Neuronal stem cell (in vitro differentiated cells): ENCODE data around the gene RGSL1.
"Not testable (repeated sequence)": the region's sequence is repeated elsewhere in the genome, so short reads cannot be mapped to it uniquely, and the experiment has no call there.

Source experiments
- DNase-seq: peaks from one replicate; pipeline ENCODE4 v3.0.0-alpha.2; 2013; ENCODE audit warnings: low spot score
- H2AFZ ChIP-seq: one replicate; pipeline ENCODE4 v1.6.1; 2013; ENCODE audit warnings: mild to moderate bottlenecking, low read length, inconsistent platforms
- H2AK5ac ChIP-seq: 2 replicates; pipeline ENCODE4 v1.6.1; 2013; ENCODE audit warnings: low read depth, mild to moderate bottlenecking, inconsistent platforms, low read length, moderate library complexity, mixed read lengths
- H2BK120ac ChIP-seq: 2 replicates; pipeline ENCODE4 v1.6.1; 2013; ENCODE audit warnings: low read depth, mild to moderate bottlenecking, inconsistent platforms, low read length, moderate library complexity, mixed read lengths
- H2BK12ac ChIP-seq: one replicate; pipeline ENCODE4 v1.6.1; 2013; ENCODE audit warnings: low read length, inconsistent platforms
- H2BK15ac ChIP-seq: 2 replicates; pipeline ENCODE4 v1.6.1; 2013; ENCODE audit warnings: mild to moderate bottlenecking, low read length, inconsistent platforms, mixed read lengths
- H2BK5ac ChIP-seq: one replicate; pipeline ENCODE4 v1.6.1; 2013; ENCODE audit warnings: inconsistent platforms, mild to moderate bottlenecking, low read length, moderate library complexity
- H3K14ac ChIP-seq: one replicate; pipeline ENCODE4 v1.6.1; 2013; ENCODE audit warnings: low read length, inconsistent platforms
- H3K18ac ChIP-seq: 2 replicates; pipeline ENCODE4 v1.6.1; 2013; ENCODE audit warnings: low read length, inconsistent platforms
- H3K23ac ChIP-seq: 2 replicates; pipeline ENCODE4 v1.6.1; 2013; ENCODE audit warnings: low read depth, mild to moderate bottlenecking, mixed read lengths, low read length, inconsistent platforms; ENCODE audit not compliant: poor library complexity
- H3K27ac ChIP-seq: replicated peaks from 3 replicates; pipeline ENCODE4 v1.5.1; 2013; ENCODE audit warnings: low read length, inconsistent platforms
- H3K27me3 ChIP-seq, 3 experiments: 2 replicates each; pipeline ENCODE4 v1.6.1; 2013; ENCODE audit warnings: low read length in 3 of 3, mild to moderate bottlenecking in 2 of 3, inconsistent platforms in 1 of 3, low read depth in 1 of 3, mixed read lengths in 1 of 3, moderate library complexity in 1 of 3; ENCODE audit not compliant: control insufficient read depth in 3 of 3, insufficient read depth in 3 of 3
- H3K36me3 ChIP-seq, 2 donors: replicated peaks in 1 of 2; 2 replicates each; pipeline ENCODE4 v1.6.1; 2013; ENCODE audit warnings: low read length in 2 of 2; ENCODE audit not compliant: control insufficient read depth in 2 of 2, insufficient read depth in 2 of 2
- H3K4ac ChIP-seq: 2 replicates; pipeline ENCODE4 v1.6.1; 2013; ENCODE audit warnings: inconsistent platforms, mild to moderate bottlenecking, low read length, moderate library complexity
- H3K4me1 ChIP-seq, 2 donors: 1 replicate in 1 of 2; 2 replicates in 1 of 2; pipeline ENCODE4 v1.6.1; 2013; ENCODE audit warnings: low read length in 2 of 2, low read depth in 1 of 2; ENCODE audit not compliant: control insufficient read depth in 2 of 2, insufficient read depth in 1 of 2
- H3K4me2 ChIP-seq: one replicate; pipeline ENCODE4 v1.6.1; 2013; ENCODE audit warnings: mild to moderate bottlenecking, low read length, inconsistent platforms; ENCODE audit not compliant: insufficient read depth, poor library complexity, severe bottlenecking
- H3K4me3 ChIP-seq, 2 donors: 2 replicates each; pipeline ENCODE4 v1.5.1; 2013; ENCODE audit warnings: low read length in 2 of 2, mild to moderate bottlenecking in 2 of 2, inconsistent platforms in 1 of 2, moderate library complexity in 1 of 2
- H3K79me1 ChIP-seq: one replicate; pipeline ENCODE4 v1.6.1; 2013; ENCODE audit warnings: low read depth, mild to moderate bottlenecking, inconsistent platforms, low read length, moderate library complexity
- H3K9ac ChIP-seq: one replicate; pipeline ENCODE4 v1.6.1; 2013; ENCODE audit warnings: mild to moderate bottlenecking, low read depth, low read length, inconsistent platforms; ENCODE audit not compliant: poor library complexity
- H3K9me3 ChIP-seq, 2 donors: replicated peaks in 1 of 2; 2 replicates each; pipeline versions ENCODE3 to v1.6.1; 2013; ENCODE audit warnings: low read length in 2 of 2, mild to moderate bottlenecking in 2 of 2, inconsistent platforms in 1 of 2, low read depth in 1 of 2, mixed read lengths in 1 of 2, moderate library complexity in 1 of 2; ENCODE audit not compliant: control insufficient read depth in 2 of 2, insufficient read depth in 1 of 2
- H4K8ac ChIP-seq: one replicate; pipeline ENCODE4 v1.6.1; 2013; ENCODE audit warnings: low read depth, mild to moderate bottlenecking, inconsistent platforms, low read length, moderate library complexity
- H4K91ac ChIP-seq: one replicate; pipeline ENCODE4 v1.6.1; 2013; ENCODE audit warnings: low read length, low read depth, mild to moderate bottlenecking, inconsistent platforms; ENCODE audit not compliant: poor library complexity
- WGBS, 2 donors: extraction: QIAGEN DNeasy Blood & Tissue Kit; methylation state at CpG; one replicate each; pipeline ENCODE4 v1.1.7; 2013; ENCODE audit warnings: missing lambda C conversion rate in 2 of 2, mixed read lengths in 1 of 2; ENCODE audit not compliant: insufficient read length in 2 of 2, insufficient replicate concordance in 1 of 2; ENCODE audit errors: extremely low coverage in 2 of 2; 5-methylcytosine and 5-hydroxymethylcytosine counted together

The RGSL1 gene

DNA sequence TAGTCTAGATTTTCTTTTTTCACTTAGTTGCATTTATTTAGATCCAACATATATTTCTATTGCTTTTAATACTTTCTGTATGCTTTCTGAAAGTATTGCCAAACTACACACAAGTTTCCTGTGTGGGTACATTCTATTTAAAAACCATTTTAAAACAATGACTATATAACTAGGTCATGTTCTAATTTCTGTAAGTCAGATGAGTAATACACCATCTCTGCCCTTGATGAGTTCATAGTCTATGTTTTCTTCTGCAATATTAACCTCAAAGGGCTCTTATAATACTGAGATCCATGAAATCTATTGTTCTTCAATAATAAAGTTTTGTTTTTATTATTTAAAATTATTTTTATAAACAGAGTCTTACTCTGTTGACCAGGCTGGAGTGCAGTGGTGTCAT, 70.8 kb downstream of the RGSL1 start:
- Histone ChIP-seq H2AK5ac (no peak overlapping the region), H3K9ac (no peak overlapping the region), H3K18ac (no peak overlapping the region)

DNA sequence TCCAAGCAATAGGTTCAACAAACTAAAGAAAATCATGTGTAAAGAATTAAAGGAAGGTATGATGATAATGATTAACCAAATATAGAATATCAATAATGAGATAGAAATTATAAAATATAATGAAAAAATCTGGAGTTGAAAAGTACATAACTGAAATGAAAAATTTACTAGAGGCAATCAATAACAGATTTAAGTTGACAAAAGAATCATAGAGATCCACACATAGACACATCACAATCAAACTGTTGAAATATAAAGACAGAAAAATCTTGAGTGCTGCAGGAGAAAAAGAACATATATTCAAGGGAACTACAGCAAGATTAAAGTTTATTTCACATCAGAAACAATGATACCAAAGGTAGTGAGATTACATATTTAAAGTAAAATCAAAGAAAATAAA, 75.4 kb downstream of the RGSL1 start:
- no peak overlapping the region for H2BK5ac ChIP-seq
- no peak overlapping the region for H2BK15ac ChIP-seq
- H3K18ac ChIP-seq = no peak overlapping the region
- H3K9me3 ChIP-seq = no peaks in the 10 kb centered on the region
- H4K91ac ChIP-seq = no peak overlapping the region
- no peak overlapping the region for H3K27ac ChIP-seq
- no peak overlapping the region for H3K23ac ChIP-seq
- H3K36me3 ChIP-seq = no peaks in the 10 kb centered on the region
- H3K9ac ChIP-seq = no peak overlapping the region
- H3K14ac ChIP-seq = no peak overlapping the region
- H3K4me2 ChIP-seq = no peak overlapping the region
- H2BK120ac ChIP-seq = no peak overlapping the region
- H4K8ac ChIP-seq = no peak overlapping the region
- no peak overlapping the region for H2BK12ac ChIP-seq
- no peaks in the 10 kb centered on the region for H3K79me1 ChIP-seq
- no peak overlapping the region for H2AFZ ChIP-seq
- no peak overlapping the region for H2AK5ac ChIP-seq
- DNase-seq = no peak
- no peaks in the 10 kb centered on the region for H3K4me1 ChIP-seq
- no peak overlapping the region for H3K4ac ChIP-seq
- H3K27me3 ChIP-seq = no peaks in the 10 kb centered on the region
- no peak overlapping the region for H3K4me3 ChIP-seq

More for the DNA sequence above, 70.8 kb downstream of the RGSL1 start:
- Histone ChIP-seq H3K36me3 (no peaks in the 10 kb centered on the region), H4K8ac (no peak overlapping the region), H2BK120ac (no peak overlapping the region), H2AFZ (no peak overlapping the region), H3K79me1 (no peaks in the 10 kb centered on the region), H3K27me3 (no peaks in the 10 kb centered on the region), H3K9me3 (no peaks in the 10 kb centered on the region), H3K4ac (no peak overlapping the region), H4K91ac (no peak overlapping the region), H2BK15ac (no peak overlapping the region), H3K4me1 (no peaks in the 10 kb centered on the region), H3K23ac (no peak overlapping the region), H2BK12ac (no peak overlapping the region), H3K27ac (no peak overlapping the region), H3K4me3 (no peak overlapping the region), H3K14ac (no peak overlapping the region), H2BK5ac (no peak overlapping the region), H3K4me2 (no peak overlapping the region)
- no peak for DNase-seq

DNA sequence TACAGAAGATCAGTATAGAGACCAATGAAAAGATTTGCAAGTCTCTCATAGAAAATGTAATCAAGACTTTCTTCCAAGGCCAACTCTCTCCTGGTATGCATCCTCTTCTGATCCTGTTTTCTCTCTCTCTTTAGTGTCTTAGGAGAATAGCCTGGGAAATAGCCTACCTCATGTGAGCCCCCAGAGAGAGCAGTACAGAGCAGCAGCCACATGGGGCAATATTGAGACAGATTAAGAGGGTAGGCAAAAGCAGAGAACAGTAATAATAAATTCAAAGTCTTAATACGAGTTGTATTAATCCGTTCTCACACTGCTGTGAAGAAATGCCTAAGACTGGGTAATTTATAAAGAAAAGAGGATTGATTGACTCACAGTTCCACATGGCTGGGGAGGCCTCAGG, 77.7 kb downstream of the RGSL1 start:
- Histone ChIP-seq H3K36me3 (no peaks in the 10 kb centered on the region), H3K18ac (no peak overlapping the region), H4K8ac (no peak overlapping the region), H4K91ac (no peak overlapping the region), H2AFZ (no peak overlapping the region), H2BK12ac (no peak overlapping the region), H3K9ac (no peak overlapping the region), H3K27ac (no peak overlapping the region), H3K79me1 (no peaks in the 10 kb centered on the region), H2BK5ac (no peak overlapping the region), H2BK120ac (no peak overlapping the region), H3K9me3 (no peaks in the 10 kb centered on the region), H3K27me3 (peaks cover 0 to 3% (median 0%) of the 10 kb centered on the region in 3 experiments), H3K4me3 (no peak overlapping the region), H2AK5ac (no peak overlapping the region), H3K4me2 (no peak overlapping the region), H2BK15ac (no peak overlapping the region), H3K4me1 (no peaks in the 10 kb centered on the region), H3K4ac (no peak overlapping the region), H3K23ac (no peak overlapping the region), H3K14ac (no peak overlapping the region)
- no CpG with 5 or more reads among the region's 2 CpGs for WGBS, 2 donors
- no peak for DNase-seq

DNA sequence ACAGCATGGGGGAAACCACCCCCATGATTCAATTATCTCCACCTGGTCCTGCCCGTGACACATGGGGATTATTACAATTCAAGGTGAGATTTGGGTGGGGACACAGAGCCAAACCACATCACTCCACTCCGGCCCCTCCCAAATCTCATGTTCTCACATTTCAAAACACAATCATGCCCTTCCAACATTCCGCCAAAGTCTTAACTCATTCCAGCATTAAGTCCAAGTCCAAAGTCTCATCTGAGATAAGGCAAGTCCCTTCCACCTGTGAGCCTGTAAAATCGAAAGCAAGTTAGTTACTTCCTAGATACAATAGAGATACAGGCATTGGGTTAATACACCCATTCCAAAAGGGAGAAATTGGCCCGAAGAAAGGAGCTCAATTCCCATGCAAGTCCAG, 78.3 kb downstream of the RGSL1 start:
- not testable (repeated sequence) for H2AFZ ChIP-seq, H3K18ac ChIP-seq, H3K23ac ChIP-seq, H3K14ac ChIP-seq, H3K27ac ChIP-seq, H3K4ac ChIP-seq, H2BK12ac ChIP-seq, H4K8ac ChIP-seq, H2BK120ac ChIP-seq, H3K4me2 ChIP-seq, H3K4me3 ChIP-seq, H3K27me3 ChIP-seq, H3K9ac ChIP-seq, H3K36me3 ChIP-seq, H2AK5ac ChIP-seq, H3K9me3 ChIP-seq, H2BK15ac ChIP-seq, H4K91ac ChIP-seq, H3K79me1 ChIP-seq, DNase-seq, H2BK5ac ChIP-seq, H3K4me1 ChIP-seq
- WGBS, 2 donors = no CpG with 5 or more reads among the region's 5 CpGs
